Measurements from ENCODE around the gene ACAP1.

The ACAP1 gene

DNA sequence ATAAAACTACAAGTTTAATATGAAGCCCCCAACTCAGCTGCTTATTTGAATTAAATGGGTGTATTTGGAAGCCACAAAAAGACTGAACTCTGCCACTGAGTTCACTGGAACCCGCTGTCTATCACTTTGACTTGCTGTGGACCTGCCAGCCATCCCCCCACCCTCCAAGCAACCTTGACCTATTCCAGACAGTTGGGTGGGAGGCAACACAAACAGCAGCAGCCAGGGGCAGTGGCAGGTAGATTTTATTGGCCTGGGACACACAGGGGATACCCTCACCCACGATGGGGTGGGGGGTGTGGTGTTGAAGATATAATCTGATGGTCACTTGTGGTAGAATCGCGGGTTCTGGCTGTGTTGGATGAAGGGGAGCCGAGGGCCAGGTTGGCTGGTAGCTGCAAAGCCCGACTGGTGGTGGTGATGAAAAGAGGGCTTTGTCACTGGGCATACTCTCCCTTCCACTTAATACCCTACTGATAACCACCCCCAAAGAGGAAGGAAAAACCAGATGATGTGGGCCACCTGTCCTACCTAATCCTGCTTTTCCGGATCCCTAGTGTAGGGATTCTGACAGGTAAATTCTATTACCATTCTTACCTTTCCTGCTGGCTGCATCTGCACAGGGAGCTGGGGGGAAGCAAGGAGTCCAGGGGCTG is 23.8 kb upstream of the ACAP1 start:
- DNase-seq = no peak

- peak; percentile 49 for DNase-seq
Measured at GRCh38 chr17:7313088-7313889, 23.0 kb upstream of the ACAP1 start.

DNA sequence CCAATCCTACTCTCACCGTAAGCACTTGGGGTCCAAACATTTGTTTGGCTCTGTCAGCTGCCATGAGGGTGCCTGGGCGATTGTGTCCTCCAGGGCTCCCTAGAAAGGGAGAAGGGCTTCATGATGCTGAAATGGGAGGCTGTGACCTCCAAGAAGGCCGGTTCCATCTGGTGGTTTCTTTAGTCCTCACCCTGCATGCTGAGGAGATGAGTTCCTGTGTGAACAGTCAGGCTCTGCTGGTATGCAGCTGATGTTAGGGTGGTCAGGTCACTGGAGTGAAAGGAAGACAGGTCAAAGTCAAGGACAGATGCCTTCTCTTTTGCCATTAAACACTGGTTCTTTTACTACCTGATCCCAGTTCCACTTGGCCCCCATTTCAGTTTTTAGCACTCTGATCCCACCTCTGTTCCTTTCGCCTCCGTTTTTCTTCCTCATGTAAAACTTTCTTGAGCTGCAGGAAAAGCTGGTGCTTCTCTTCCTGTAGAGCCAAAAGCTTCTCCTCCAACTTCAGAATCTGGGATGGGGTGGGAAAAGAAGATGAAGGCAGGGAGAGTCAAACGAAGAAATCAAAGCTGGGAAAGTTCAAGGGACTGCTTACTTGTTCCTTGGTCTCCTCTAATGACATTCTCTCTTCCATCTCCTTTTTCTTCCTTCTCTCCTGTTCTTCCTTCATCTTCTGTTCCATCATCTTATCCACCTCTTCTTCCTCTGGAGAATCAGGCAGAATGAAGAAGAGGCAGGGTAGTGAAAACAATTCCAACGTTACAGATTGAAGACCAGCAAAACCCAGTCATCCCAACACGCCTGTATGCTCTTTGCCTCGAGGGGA is 22.2 kb upstream of the ACAP1 start:
- peak; percentile 45 for DNase-seq

- peak; percentile 96 for DNase-seq
Measured at GRCh38 chr17:7314719-7315569, 21.4 kb upstream of the ACAP1 start, which contains the start of gene GPS2. Gene GPS2, minus strand, starts transcription at chr17:7315360. Its CDS starts 308 bp downstream, at chr17:7315052.

DNA sequence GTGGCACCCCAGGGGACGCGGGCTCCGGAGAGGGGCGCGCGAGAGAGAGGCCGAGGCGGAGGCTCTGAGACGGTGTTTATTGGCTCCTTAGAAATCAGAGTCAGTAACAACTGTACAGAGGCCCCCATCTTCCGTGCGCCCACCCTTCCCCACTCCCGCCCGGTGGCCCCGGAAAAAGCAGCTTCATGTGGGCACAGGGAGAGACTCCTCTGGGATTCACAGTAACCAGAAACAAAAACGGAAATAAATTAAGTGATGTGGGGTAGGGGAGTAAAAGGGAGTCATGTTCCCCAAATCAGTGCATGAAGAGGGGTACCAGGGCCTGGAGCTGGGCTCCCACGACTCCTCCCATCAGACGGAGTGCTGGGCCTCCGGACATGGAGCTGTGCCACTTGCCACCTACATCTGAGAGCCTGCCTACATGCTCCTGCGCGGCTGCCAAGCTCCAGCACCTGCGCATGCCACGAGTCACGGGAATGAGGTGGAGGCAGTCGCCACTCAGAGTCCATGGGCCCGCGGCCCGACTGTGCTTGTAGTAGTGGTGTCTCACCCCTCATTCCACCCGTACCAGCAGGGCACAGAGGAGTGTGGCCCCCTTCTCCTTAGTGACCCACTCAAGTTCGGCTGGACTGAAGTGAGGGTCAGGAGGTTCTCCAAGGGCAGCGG is 20.6 kb upstream of the ACAP1 start:
- DNase-seq = no peak

- DNase-seq = no peak
Measured at GRCh38 chr17:7317161-7317803, 19.0 kb upstream of the ACAP1 start.

GRCh38 chr17:7318121-7318860 is 18.0 kb upstream of the ACAP1 start:
- DNase-seq = no peak

- DNase-seq = no peak
Measured at GRCh38 chr17:7321466-7321865, 14.9 kb upstream of the ACAP1 start.

- no peak for DNase-seq
Measured at GRCh38 chr17:7322520-7323194, 13.7 kb upstream of the ACAP1 start.

- DNase-seq = peak; percentile 86
Measured at GRCh38 chr17:7323731-7324437, 12.4 kb upstream of the ACAP1 start.

GRCh38 chr17:7324438-7324779 is 11.9 kb upstream of the ACAP1 start:
- no peak for DNase-seq

DNA sequence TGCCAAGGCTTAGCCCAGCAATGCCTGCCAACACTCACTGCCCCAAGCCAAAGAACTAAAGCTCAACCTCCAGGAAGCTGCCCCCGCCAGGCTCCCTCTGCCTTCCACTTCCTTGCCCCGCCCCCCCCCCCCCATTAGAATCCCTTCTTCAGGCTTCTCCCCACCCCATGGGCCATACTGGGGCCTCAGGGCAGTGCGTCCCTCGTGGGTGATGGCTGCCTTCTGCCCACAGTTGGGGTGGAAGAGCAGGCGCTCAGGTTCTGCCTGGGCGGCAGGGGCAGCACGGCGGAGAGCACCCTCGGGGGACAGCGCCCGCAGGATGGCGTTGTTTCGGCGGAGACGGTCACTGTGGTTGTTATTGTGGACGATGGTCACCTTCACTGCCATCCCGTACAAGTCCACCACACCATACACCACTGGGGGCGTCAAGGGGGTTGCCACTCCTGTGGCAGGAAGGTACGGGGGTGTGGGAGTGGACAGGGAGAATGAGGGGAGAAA is 11.2 kb upstream of the ACAP1 start:
- no peak for DNase-seq

GRCh38 chr17:7326186-7326585 is 10.1 kb upstream of the ACAP1 start:
- no peak for DNase-seq

- DNase-seq = no peak
Measured at GRCh38 chr17:7327056-7327455, 9.3 kb upstream of the ACAP1 start.

GRCh38 chr17:7327501-7327900 is 8.8 kb upstream of the ACAP1 start:
- DNase-seq = no peak

DNA sequence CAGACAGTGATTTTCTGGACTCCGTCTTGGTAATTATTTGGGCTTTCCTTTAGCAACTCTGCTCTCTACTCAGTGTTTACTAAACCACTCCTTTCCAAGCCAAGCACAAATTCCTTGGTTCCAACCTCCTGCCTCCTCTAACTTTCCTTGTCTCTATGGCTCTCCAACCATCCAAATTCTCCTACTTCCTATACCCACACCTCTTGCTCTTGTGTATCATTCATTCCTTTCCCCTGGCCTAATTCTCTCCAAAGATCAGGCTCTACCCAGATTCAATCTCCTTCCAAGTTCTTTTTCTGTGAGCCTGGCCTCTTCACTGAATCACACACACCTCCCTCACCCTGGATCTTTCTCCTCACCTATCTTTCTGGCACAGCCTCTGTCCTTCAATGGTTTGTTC is 8.3 kb upstream of the ACAP1 start:
- DNase-seq = no peak

- DNase-seq = no peak
Measured at GRCh38 chr17:7328840-7329373, 7.4 kb upstream of the ACAP1 start, which contains the start of gene NEURL4. Gene NEURL4, minus strand, starts transcription at chr17:7329335. Its CDS starts 23 bp downstream, at chr17:7329312.

GRCh38 chr17:7329374-7329996 is 6.8 kb upstream of the ACAP1 start:
- peak; percentile 96 for DNase-seq
